Measurements from ENCODE around the gene SPTBN4. TPM values are rescaled to one million over a fixed set of nuclear protein-coding genes. Genes with fewer than 3 reads are reported as not detected.

Gene SPTBN4
- total and polyA plus RNA-seq, 2 donors (not counting 1 experiment from before 2014, with no cell fraction given) = 0.03 to 0.67 TPM

DNA sequence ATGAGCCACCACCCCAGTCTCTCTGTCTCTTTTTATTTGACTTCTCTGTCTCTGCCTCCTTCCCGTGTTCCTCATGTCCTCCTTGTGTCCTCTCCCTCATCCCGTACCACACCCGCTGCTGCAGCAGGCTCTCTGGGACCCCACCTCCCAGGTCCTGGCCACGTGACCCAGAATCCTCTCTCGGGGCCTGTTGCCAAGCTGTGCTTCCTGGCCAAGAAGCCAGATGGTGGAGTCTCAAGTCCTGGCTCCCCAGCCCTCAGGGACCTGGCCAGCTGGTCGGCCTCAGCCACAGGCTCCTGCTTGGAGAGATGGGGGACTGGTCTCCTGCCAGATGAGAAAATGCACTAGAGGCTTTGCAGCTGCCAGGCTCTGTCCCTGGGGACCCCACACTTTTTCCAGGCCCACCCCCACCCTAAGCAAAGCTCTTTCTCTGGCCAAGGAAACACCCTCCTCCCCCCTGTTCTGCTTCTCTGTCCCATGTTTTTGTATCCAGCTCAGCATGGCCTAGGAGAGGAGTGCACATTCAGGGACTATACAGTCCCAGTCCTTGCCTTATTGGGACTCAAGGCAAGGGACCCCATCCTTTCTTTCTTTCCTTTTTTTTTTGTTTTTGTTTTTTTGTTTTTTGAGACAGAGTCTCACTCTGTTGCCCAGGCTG, 75.5 kb downstream of the SPTBN4 start:
- Mint-ChIP-seq H3K27ac (no peak overlapping the region), H3K27me3 (peaks cover 14% of the 10 kb centered on the region)

More for the DNA sequence above, 75.5 kb downstream of the SPTBN4 start:
- intact Hi-C loops (cut with micrococcal nuclease) = no loop called here
- Histone ChIP-seq H3K79me2 (ENCODE audit: control insufficient read depth, insufficient read depth, low read length) (no peaks in the 10 kb centered on the region), H3K36me3 (replicated peaks in 1 of 2; ENCODE audit: control extremely low read depth in 1 of 2, control insufficient read depth in 1 of 2, extremely low read depth in 1 of 2, insufficient read depth in 2 of 2, low read length in 1 of 2) (no peaks in the 10 kb centered on the region), H3K27ac (ENCODE audit: low read length in 2 of 2) (no peak overlapping the region), H3K9me3 (ENCODE audit: control extremely low read depth in 1 of 3, control insufficient read depth in 2 of 3, insufficient read depth in 1 of 3, low read length in 2 of 3) (peaks cover 0 to 12% (median 5%) of the 10 kb centered on the region in 3 donors), H3K4me2 (replicated peaks; ENCODE audit: low read depth, low read length, poor library complexity, severe bottlenecking) (no peak overlapping the region), H3K9ac (ENCODE audit: low read length) (no peak overlapping the region), H4K20me1 (ENCODE audit: control insufficient read depth, insufficient read depth, low read length, poor library complexity, severe bottlenecking) (no peaks in the 10 kb centered on the region), H3K4me3 (ENCODE audit: control extremely low read depth in 1 of 5, extremely low read depth in 1 of 5, insufficient read depth in 1 of 5, low read depth in 2 of 5, low read length in 4 of 5) (no peak overlapping the region), H3K4me1 (ENCODE audit: control insufficient read depth in 2 of 2, insufficient read depth in 2 of 2, low read length in 2 of 2) (no peaks in the 10 kb centered on the region), H3K27me3 (replicated peaks in 1 of 4; ENCODE audit: control extremely low read depth in 1 of 4, control insufficient read depth in 3 of 4, insufficient read depth in 4 of 4, low read length in 3 of 4) (peaks cover 0 to 5% (median 3%) of the 10 kb centered on the region in 4 experiments), H2AFZ (ENCODE audit: insufficient read depth, low read depth, low read length, poor library complexity, severe bottlenecking) (no peak overlapping the region)
- ChIA-PET POLR2A (interaction anchor here (0.7 kb wide), 1 partner anchor 869 kb away, joined by 5 read pairs; no protein-coding TSS in a partner anchor), CTCF (interaction anchor here (0.7 to 3.4 kb wide), 5 partner anchors 13 to 237 kb away, joined by 3 to 35 read pairs (median 7); no protein-coding TSS in a partner anchor)
- 44% methylated on average over 6 of the region's 6 CpGs for WGBS (ENCODE audit: insufficient coverage)
- no peak for TF ChIP-seq EZH2 (IDR thresholded peaks at IDR 0.05; ENCODE audit: borderline replicate concordance, insufficient read depth, low read depth, low read length, poor library complexity, severe bottlenecking)
- TF ChIP-seq, protein P1, sequence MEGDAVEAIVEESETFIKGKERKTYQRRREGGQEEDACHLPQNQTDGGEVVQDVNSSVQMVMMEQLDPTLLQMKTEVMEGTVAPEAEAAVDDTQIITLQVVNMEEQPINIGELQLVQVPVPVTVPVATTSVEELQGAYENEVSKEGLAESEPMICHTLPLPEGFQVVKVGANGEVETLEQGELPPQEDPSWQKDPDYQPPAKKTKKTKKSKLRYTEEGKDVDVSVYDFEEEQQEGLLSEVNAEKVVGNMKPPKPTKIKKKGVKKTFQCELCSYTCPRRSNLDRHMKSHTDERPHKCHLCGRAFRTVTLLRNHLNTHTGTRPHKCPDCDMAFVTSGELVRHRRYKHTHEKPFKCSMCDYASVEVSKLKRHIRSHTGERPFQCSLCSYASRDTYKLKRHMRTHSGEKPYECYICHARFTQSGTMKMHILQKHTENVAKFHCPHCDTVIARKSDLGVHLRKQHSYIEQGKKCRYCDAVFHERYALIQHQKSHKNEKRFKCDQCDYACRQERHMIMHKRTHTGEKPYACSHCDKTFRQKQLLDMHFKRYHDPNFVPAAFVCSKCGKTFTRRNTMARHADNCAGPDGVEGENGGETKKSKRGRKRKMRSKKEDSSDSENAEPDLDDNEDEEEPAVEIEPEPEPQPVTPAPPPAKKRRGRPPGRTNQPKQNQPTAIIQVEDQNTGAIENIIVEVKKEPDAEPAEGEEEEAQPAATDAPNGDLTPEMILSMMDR (IDR thresholded peaks at IDR 0.05) = no peak
- DNase-seq (no peak), ATAC-seq (ENCODE audit: low read depth) (no peak)
- H3K4me1 Mint-ChIP-seq = no peaks in the 10 kb centered on the region
- H3K9me3 Mint-ChIP-seq (ENCODE audit: insufficient read depth) = peaks cover 2% of the 10 kb centered on the region
- no peak overlapping the region for H3K4me3 Mint-ChIP-seq

All from B cell (primary cell).